ENCODE data around the gene DDI2.

- TF ChIP-seq ZNF274 (IDR thresholded peaks at IDR 0.05; ENCODE audit: borderline replicate concordance, low read depth, low read length) (no peak), SRF (CRISPR knock-in tag; IDR thresholded peaks at IDR 0.05) (no peak), BRD9 (IDR thresholded peaks at IDR 0.05; ENCODE audit: low read depth, partially characterized antibody) (no peak), ZNF143 (CRISPR knock-in tag; IDR thresholded peaks at IDR 0.05) (no peak)
Measured at GRCh38 chr1:15698201-15698600, 80.9 kb downstream of the DDI2 start.
